Measurements from ENCODE around the gene FBXL4. TPM values are rescaled to one million over a fixed set of nuclear protein-coding genes. Genes with fewer than 3 reads are reported as not detected.

FBXL4 gene
- total and polyA plus RNA-seq, 8 donors, result 2.6 to 16.9 (median 11.1) TPM

DNA sequence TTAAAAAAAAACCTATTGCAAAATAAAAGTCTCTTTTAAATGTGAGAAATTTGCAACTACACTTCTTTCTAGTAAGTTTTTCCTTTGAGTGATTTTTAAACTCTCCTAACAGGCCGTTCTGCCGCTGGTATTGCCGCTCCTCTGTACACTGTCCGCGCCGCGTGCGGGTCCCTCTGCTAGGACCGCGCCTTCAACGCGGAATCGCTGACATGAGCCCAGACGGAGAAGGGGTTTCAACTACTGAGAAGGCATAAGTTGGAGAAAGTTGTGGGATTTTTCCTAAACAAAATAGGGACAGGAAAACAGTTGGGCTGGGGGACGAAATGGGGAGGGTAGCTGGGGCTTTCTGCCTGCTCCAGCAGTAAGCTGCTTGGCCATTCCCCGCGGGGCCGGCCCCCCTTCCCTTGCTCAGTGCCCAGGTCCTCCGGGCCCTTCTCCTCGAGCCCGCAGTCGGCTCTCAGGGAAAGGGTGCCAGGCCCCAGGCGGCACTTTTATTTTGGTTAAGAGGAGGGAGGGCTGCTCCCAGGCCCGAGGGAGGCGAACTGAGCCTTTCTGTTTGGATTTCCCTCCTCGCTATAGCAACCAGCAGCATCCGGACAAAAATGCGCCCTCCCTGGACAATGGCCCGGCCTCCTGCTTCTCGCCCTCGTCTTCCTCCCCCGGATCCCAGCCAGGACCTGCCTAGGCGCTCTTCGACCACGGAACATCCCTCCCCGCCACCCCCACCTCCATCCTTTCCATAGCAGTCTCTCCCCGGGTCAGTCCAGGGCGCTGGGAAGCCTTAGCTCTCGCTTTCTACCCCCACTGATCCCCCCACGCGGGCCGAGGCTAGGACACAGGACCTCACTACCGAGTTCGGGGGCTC, 120.2 kb downstream of the FBXL4 start:
- H3K4me3 ChIP-seq, result no peak overlapping the region
- WGBS, 2 donors, result 6% methylated on average over 40 to 44 of the region's 44 CpGs
- H3K27ac ChIP-seq, result no peak overlapping the region
- no peak for TF ChIP-seq CTCF (IDR thresholded peaks at IDR 0.05)
- H3K9me3 ChIP-seq, result no peaks in the 10 kb centered on the region
- intact Hi-C loops (cut with DNase I), result no loop called here
- H3K36me3 ChIP-seq, result no peaks in the 10 kb centered on the region
- FAIRE-seq (no peak), ATAC-seq (no peak), DNase-seq (peak in 2 of 6 donors; percentile 54 to 60)
- H3K27me3 ChIP-seq, result peaks cover 4 to 83% (median 39%) of the 10 kb centered on the region in 4 donors
- peaks cover 5 to 12% (median 6%) of the 10 kb centered on the region in 3 donors for H3K4me1 ChIP-seq

DNA sequence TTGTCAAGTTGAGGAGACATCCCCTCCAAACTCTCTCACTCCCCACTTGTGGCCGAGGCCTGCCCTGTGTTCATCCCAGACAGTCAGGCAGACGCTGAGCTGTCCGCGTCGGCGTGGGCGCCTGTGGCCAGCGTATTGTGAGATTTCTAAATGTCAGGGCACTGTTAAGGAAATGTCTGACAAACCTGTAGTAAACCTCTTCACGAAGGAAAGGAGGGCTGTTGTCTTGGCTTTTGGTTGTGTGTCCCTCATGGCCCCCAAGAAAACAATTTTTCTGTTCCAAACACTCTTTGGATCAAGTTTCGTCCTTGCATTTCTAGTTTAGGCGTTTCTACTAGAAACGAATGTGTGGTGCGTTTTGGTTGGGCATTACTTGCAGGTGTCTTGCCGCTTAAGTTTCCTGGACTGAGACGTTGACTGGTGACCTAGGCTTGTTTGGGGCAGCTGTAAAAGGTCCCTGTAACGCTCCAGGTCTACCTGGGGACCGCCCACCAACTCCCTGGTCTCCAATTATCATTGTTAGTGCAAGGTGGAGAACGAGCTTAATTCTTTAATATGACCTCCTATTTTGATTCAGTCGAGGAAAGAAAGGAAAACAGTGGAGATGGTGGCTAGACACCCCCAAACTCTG, 122.0 kb downstream of the FBXL4 start:
- WGBS, 2 donors, result 3 to 5% methylated on average over 19 of the region's 19 CpGs
- intact Hi-C loops (cut with DNase I), result no loop called here
- no peak for TF ChIP-seq CTCF (IDR thresholded peaks at IDR 0.05)
- Histone ChIP-seq H3K27me3 (peaks cover 4 to 74% (median 33%) of the 10 kb centered on the region in 4 donors), H3K9me3 (no peaks in the 10 kb centered on the region), H3K36me3 (no peaks in the 10 kb centered on the region), H3K27ac (no peak overlapping the region), H3K4me1 (no peaks in the 10 kb centered on the region), H3K4me3 (no peak overlapping the region)
- no peak for FAIRE-seq
- ATAC-seq, result no peak
- DNase-seq, result peak in 1 of 6 donors; percentile 38

DNA sequence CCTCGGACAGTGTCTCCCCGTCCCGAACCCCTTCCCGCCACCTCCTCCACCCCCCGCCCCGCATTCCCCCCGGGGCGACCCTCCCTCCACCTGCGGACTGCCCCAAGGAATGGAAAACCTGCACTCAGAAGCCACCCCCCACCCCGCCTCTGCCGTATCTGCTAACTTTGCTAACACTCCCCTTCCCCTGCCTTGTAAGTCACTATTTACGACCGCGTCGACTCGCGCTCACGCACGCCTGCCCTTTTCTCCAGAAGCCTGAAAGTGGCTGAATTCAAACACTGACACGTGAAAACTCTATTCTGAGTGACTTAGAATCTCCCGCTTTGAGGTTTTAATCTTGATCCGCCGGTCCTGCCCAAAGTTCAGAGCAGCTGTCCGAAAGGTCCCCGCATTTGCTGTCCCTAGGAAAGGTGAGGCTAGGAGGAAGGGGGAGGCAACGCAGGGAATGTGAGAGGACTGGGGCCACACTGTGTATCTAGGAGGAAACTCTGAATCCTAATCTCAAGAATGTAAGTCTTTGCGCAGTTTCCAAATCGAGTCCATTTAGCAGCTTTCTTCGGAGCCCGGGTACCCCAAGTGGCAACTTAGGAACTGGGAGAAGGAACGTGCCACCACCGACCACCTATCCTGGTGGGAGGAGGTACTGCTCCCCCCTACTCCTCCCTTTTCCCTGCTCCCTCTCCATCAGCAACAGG, 122.7 kb downstream of the FBXL4 start:
- Histone ChIP-seq H3K27me3 (peaks cover 4 to 67% (median 29%) of the 10 kb centered on the region in 4 donors), H3K27ac (no peak overlapping the region), H3K4me1 (no peaks in the 10 kb centered on the region), H3K36me3 (no peaks in the 10 kb centered on the region), H3K9me3 (no peaks in the 10 kb centered on the region), H3K4me3 (no peak overlapping the region)
- 4 to 7% methylated on average over 27 to 32 of the region's 32 CpGs for WGBS, 2 donors
- ATAC-seq (no peak), FAIRE-seq (no peak), DNase-seq (no peak)
- TF ChIP-seq CTCF (IDR thresholded peaks at IDR 0.05), result no peak
- intact Hi-C loops (cut with DNase I), result no loop called here

GRCh38 chr6:98824162-98824901, 123.4 kb downstream of the FBXL4 start:
- FAIRE-seq, result no peak
- H3K4me1 ChIP-seq, result no peaks in the 10 kb centered on the region
- H3K27ac ChIP-seq, result no peak overlapping the region
- H3K27me3 ChIP-seq, result peaks cover 4 to 60% (median 25%) of the 10 kb centered on the region in 4 donors
- peak in 2 of 6 donors; percentile 57 to 65 for DNase-seq
- no peaks in the 10 kb centered on the region for H3K9me3 ChIP-seq
- peak; percentile 25 to 34 (median 30) for ATAC-seq
- 3% methylated on average over 44 of the region's 44 CpGs for WGBS, 2 donors
- H3K4me3 ChIP-seq, result no peak overlapping the region
- no peak for TF ChIP-seq CTCF (IDR thresholded peaks at IDR 0.05)
- intact Hi-C loops (cut with DNase I), result no loop called here
- H3K36me3 ChIP-seq, result no peaks in the 10 kb centered on the region
